Spleen (tissue), 11 donors: ENCODE measurements around the gene ABCA7. TPM values are rescaled to one million over a fixed set of nuclear protein-coding genes. Genes with fewer than 3 reads are reported as not detected.
A peak's percentile ranks its signal among the peaks of the same experiment; 100 is the strongest.

Experiments
- DNase-seq: peaks from one replicate; pipeline ENCODE4 v3.0.0-alpha.2; 2020
- H3K27ac ChIP-seq, 8 donors: fragments of 200-600 bp; sonication (generic) in 7 of 8; 1 replicate in 4 of 8; 2 replicates in 4 of 8; pipeline versions ENCODE4 v1.5.0 to v1.8.0; 2016 to 2021; ENCODE audit warnings: inconsistent platforms in 4 of 8, mild to moderate bottlenecking in 4 of 8, moderate library complexity in 1 of 8
- H3K27me3 ChIP-seq, 7 donors: fragments of 200-600 bp; sonication (generic) in 6 of 7; replicated peaks in 1 of 7; 1 replicate in 4 of 7; 2 replicates in 3 of 7; pipeline versions ENCODE4 v1.5.0 to v1.8.0; 2016 to 2021; ENCODE audit warnings: inconsistent platforms in 3 of 7, mild to moderate bottlenecking in 1 of 7
- H3K36me3 ChIP-seq, 6 donors: fragments of 200-600 bp; sonication (generic) in 5 of 6; 1 replicate in 4 of 6; 2 replicates in 2 of 6; pipeline versions ENCODE4 v1.5.0 to v1.8.0; 2016 to 2021; ENCODE audit warnings: inconsistent platforms in 2 of 6
- H3K4me1 ChIP-seq, 6 donors: fragments of 200-600 bp; sonication (generic) in 5 of 6; 1 replicate in 3 of 6; 2 replicates in 3 of 6; pipeline versions ENCODE4 v1.5.0 to v1.8.0; 2016 to 2021; ENCODE audit warnings: inconsistent platforms in 3 of 6
- H3K4me3 ChIP-seq, 8 donors: fragments of 200-600 bp; sonication (generic) in 7 of 8; 1 replicate in 4 of 8; 2 replicates in 4 of 8; pipeline versions ENCODE4 v1.5.0 to v1.8.0; 2016 to 2021; ENCODE audit warnings: inconsistent platforms in 4 of 8, mild to moderate bottlenecking in 4 of 8, moderate library complexity in 2 of 8
- H3K9me3 ChIP-seq, 8 donors: fragments of 200-600 bp; sonication (generic) in 7 of 8; 1 replicate in 4 of 8; 2 replicates in 4 of 8; pipeline versions ENCODE4 v1.5.0 to v1.8.0; 2016 to 2021; ENCODE audit warnings: inconsistent platforms in 4 of 8
- POLR2A ChIP-seq, 3 donors: fragments of 450-650 bp; IDR thresholded peaks; one replicate each; pipeline ENCODE4 v1.5.1; 2017; ENCODE audit warnings: antibody characterized with exemption in 3 of 3, mild to moderate bottlenecking in 1 of 3
- POLR2AphosphoS5 ChIP-seq, 3 donors: sonication (generic); formaldehyde crosslinking; IDR thresholded peaks; one replicate each; pipeline ENCODE4 v1.5.1; 2017; ENCODE audit warnings: antibody characterized with exemption in 3 of 3
- WGBS, 5 donors: extraction: QIAGEN DNeasy Blood & Tissue Kit in 3 of 5; methylation state at CpG; one replicate each; pipeline versions ENCODE4 v1.1.5 to v1.1.7; 2013 to 2018; 5-methylcytosine and 5-hydroxymethylcytosine counted together
- intact Hi-C: fragments of 100-400 bp; cut with DNase I; formaldehyde crosslinking; loops from one replicate; pipeline ENCODE4 v1.15.0; 2023; ENCODE audit warnings: low total_unique reads
- polyA plus RNA-seq, 3 donors: library from polyadenylated mRNA; stranded (reverse); fragments of 200-250 nt; gene quantifications; one replicate each; pipeline ENCODE4 v1.2.1, GENCODE V29; 2013
- total RNA-seq, 7 donors: library from RNA; depleted of rRNA in 3 of 7; stranded (reverse); fragments of >200 nt in 3 of 7; fragmentation: NEBNext Ultra II Directional in 4 of 7; extraction: Animal tissue kit (Norgen Biotek cat#: 25700) in 4 of 7; gene quantifications; one replicate each; pipeline versions ENCODE4 v1.1.0 to v1.2.1, GENCODE V29; 2016 to 2021
- TF ChIP-seq, protein P1 (sequence below), 11 experiments: fragments of 200-600 bp in 7 of 11; fragments of 450-650 bp in 4 of 11; sonication (generic) in 4 of 11; IDR thresholded peaks in 8 of 11; conservative IDR thresholded peaks in 3 of 11; 1 replicate in 7 of 11; 2 replicates in 4 of 11; pipeline versions ENCODE4 v1.4.0 to v1.8.0; 2016 to 2021; ENCODE audit warnings: antibody characterized with exemption in 11 of 11, inconsistent platforms in 4 of 11, mild to moderate bottlenecking in 1 of 11
- donor health status: healthy with polysubstance abuse.
- donor health status: DM: no; HTN: no; CAD: no; lungs with moderate emphysema.
- donor health status: DM: no; HTN: no; CAD: no.
- donor health status: Bipolar disorder and iron deficiency.
- donor health status: healthy.
- donor health status: DM: no; HTN: no; CAD: no.
- donor health status: DM: yes; HTN: yes; CAD: no.

Gene ABCA7
- total and polyA plus RNA-seq, 10 donors = 64.6 to 197 (median 102) TPM

GRCh38 chr19:1040476-1041271 lies 767 bp downstream of the ABCA7 start:
- H3K27ac ChIP-seq = peak overlapping the region in 7 of 8 donors; percentile 84 to 94 (median 87)
- peak overlapping the region; percentile 56 to 92 (median 70) for H3K4me3 ChIP-seq
- intact Hi-C loops = no loop called here
- DNase-seq = peak; percentile 96
- 1 to 3% (median 2%) methylated on average over 17 to 27 of the region's 27 CpGs for WGBS, 5 donors
- H3K27me3 ChIP-seq = no peaks in the 10 kb centered on the region
- H3K9me3 ChIP-seq = no peaks in the 10 kb centered on the region
- no peak for TF ChIP-seq POLR2A (IDR thresholded peaks at IDR 0.05)
- TF ChIP-seq, protein P1, sequence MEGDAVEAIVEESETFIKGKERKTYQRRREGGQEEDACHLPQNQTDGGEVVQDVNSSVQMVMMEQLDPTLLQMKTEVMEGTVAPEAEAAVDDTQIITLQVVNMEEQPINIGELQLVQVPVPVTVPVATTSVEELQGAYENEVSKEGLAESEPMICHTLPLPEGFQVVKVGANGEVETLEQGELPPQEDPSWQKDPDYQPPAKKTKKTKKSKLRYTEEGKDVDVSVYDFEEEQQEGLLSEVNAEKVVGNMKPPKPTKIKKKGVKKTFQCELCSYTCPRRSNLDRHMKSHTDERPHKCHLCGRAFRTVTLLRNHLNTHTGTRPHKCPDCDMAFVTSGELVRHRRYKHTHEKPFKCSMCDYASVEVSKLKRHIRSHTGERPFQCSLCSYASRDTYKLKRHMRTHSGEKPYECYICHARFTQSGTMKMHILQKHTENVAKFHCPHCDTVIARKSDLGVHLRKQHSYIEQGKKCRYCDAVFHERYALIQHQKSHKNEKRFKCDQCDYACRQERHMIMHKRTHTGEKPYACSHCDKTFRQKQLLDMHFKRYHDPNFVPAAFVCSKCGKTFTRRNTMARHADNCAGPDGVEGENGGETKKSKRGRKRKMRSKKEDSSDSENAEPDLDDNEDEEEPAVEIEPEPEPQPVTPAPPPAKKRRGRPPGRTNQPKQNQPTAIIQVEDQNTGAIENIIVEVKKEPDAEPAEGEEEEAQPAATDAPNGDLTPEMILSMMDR (IDR thresholded peaks at IDR 0.05 in 8 of 11, conservative IDR thresholded peaks at IDR 0.05 in 3 of 11) = no peak
- TF ChIP-seq POLR2AphosphoS5 (IDR thresholded peaks at IDR 0.05) = peak in 2 of 3 donors; percentile 29 to 53
- H3K4me1 ChIP-seq = peaks cover 38 to 78% (median 61%) of the 10 kb centered on the region in 6 donors
- peaks cover 0 to 72% (median 33%) of the 10 kb centered on the region in 6 donors for H3K36me3 ChIP-seq

DNA sequence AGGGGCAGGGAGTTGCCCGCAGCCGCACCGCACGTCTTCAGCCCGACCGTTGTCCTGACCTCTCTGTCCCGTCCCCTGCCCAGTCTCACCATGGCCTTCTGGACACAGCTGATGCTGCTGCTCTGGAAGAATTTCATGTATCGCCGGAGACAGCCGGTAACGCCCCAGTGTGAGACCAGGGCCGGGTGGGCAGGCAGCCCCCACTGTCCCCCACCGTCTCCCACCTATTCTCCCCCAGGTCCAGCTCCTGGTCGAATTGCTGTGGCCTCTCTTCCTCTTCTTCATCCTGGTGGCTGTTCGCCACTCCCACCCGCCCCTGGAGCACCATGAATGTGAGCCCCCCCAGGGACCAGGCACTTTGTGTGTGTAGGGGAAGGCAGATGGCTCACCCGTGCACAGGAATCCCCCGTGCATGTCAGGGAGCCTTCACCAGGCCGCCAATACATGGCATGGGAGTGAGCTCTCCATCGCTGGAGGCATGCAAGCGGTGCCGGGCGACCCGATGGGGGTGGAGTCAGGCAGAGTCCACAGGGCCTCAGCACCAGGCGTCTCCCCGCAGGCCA lies 1.4 kb downstream of the ABCA7 start:
- Histone ChIP-seq H3K27me3 (no peaks in the 10 kb centered on the region), H3K4me3 (peak overlapping the region in 7 of 8 donors; percentile 56 to 92 (median 71)), H3K27ac (peak overlapping the region in 6 of 8 donors; percentile 84 to 94 (median 88)), H3K9me3 (no peaks in the 10 kb centered on the region), H3K36me3 (peaks cover 0 to 71% (median 28%) of the 10 kb centered on the region in 6 donors), H3K4me1 (peaks cover 38 to 75% (median 58%) of the 10 kb centered on the region in 6 donors)
- peak; percentile 85 for DNase-seq
- intact Hi-C loops = no loop called here
- TF ChIP-seq POLR2AphosphoS5 (IDR thresholded peaks at IDR 0.05) = no peak
- no peak for TF ChIP-seq POLR2A (IDR thresholded peaks at IDR 0.05)
- TF ChIP-seq, protein P1 (IDR thresholded peaks at IDR 0.05 in 8 of 11, conservative IDR thresholded peaks at IDR 0.05 in 3 of 11) = no peak
- WGBS, 5 donors = 45 to 50% (median 46%) methylated on average over 25 to 26 of the region's 26 CpGs

DNA sequence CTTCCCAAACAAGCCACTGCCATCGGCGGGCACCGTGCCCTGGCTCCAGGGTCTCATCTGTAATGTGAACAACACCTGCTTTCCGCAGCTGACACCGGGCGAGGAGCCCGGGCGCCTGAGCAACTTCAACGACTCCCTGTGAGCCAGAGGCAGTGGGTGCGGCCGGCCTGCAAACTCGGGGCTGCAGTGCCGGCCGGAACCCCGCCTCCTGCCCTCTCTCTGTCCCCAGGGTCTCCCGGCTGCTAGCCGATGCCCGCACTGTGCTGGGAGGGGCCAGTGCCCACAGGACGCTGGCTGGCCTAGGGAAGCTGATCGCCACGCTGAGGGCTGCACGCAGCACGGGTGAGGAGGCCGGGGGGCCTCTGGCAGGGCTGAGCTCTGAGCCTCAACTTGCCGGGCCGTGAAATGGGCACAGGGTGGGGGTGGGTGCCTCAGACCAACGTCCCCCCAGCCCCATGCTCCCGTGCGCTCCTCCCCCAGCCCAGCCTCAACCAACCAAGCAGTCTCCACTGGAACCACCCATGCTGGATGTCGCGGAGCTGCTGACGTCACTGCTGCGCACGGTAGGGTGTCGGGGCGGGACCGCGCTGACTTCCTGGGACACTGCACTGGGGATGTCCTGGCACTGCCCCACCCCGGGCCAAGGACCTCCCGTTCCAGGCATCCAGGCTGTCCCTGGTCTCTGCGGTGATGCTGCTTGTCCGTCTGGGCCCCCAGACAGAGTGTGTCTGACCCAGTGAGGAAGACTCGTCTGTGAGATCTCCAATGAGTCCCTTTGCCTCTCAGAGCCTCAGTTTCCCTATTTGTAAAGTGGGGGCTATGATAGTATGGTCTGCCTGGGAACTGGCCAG lies 2.2 kb downstream of the ABCA7 start:
- intact Hi-C loops = no loop called here
- DNase-seq = peak; percentile 85
- Histone ChIP-seq H3K4me1 (peaks cover 36 to 74% (median 59%) of the 10 kb centered on the region in 6 donors), H3K9me3 (no peaks in the 10 kb centered on the region), H3K4me3 (peak overlapping the region in 4 of 8 donors; percentile 70 to 92 (median 76)), H3K27ac (peak overlapping the region in 3 of 8 donors; percentile 85 to 94 (median 93)), H3K36me3 (peaks cover 0 to 71% (median 26%) of the 10 kb centered on the region in 6 donors), H3K27me3 (no peaks in the 10 kb centered on the region)
- TF ChIP-seq POLR2AphosphoS5 (IDR thresholded peaks at IDR 0.05) = no peak
- TF ChIP-seq, protein P1 (IDR thresholded peaks at IDR 0.05 in 8 of 11, conservative IDR thresholded peaks at IDR 0.05 in 3 of 11) = no peak
- TF ChIP-seq POLR2A (IDR thresholded peaks at IDR 0.05) = no peak
- WGBS, 5 donors = 76 to 95% (median 83%) methylated on average over 4 to 43 of the region's 43 CpGs
